ENCODE results near the gene PIGW. TPM values are rescaled to one million over a fixed set of nuclear protein-coding genes. Genes with fewer than 3 reads are reported as not detected.

PIGW gene
- total RNA-seq, 1 experiment from 2014 or later, result 11.8 TPM

DNA sequence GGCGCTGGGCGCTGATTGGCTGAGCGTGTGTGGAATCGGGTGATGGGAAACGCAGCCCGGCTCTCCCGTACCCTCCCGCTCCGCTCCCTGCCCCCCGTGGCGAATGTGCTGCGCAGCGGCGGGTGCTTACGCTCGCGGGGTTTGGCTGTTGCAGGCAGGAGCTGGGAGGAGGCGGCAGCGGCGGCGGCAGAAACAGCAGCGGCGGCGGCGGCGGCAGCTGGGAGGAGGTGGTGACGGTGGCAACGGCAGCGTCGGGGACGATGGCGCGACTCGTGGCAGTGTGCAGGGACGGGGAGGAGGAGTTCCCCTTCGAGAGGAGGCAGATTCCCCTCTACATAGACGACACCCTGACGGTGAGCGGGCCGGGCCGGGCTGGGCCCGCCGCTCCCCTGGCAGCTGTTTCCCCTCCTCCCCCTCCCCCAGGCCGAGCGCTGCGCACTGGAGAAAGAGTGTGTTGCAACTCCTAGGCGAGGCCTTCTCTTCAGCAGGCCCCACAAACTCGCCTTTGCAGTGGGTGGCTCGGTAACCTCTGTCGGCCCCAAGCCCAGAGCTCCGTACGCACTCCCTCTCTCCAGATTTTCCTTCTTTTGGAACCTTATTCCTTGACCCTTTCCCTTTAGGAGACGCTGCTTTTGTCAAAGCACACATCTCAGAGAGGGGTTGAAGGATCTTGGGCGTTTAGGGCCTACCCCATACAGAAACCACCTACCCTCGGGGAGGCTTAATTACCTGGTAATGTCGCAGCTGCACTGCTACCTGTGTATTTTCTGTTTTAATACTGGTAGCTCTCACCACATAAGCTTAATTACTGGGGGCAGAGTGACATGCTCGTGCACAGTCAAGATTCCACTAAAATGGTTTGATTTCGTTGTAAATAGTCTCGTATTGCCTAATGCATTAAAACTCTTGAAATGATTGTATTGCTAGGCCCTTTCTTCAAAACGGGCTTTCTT lies 11.0 kb downstream of the PIGW start:
- peak; percentile 96 for DNase-seq (ENCODE audit: low spot score)

DNA sequence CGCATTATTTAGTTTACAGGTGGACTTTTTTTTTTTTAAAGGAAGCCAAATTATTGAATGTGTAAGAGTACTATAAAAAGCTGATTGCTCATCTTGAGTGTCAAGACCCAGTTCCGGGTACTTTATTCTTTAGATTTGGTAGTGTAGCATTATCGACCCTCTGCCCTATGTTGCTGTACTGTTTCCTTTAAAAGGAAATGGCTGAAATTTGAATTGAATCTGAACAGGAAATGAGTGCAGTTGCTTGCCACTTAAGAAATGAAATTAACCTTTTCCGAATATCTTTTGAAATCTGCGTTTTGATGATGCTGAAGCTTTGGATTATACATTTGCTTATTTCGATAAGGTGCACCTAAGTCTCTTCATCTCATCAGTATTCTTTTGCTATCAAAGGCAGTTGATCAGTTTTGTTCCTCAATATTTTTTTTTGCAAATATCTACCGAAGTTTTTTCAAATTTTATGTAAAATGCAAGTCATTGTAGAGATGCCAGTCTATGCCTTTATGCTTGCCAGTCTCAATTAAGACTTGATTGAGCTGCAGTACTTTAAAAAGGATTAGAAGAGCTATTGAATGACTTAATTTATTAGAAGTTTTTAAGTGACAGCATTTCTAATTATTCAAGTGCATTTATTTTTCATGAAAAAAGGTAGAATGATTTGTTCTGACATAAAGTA lies 11.8 kb downstream of the PIGW start:
- DNase-seq (ENCODE audit: low spot score), result no peak

DNA sequence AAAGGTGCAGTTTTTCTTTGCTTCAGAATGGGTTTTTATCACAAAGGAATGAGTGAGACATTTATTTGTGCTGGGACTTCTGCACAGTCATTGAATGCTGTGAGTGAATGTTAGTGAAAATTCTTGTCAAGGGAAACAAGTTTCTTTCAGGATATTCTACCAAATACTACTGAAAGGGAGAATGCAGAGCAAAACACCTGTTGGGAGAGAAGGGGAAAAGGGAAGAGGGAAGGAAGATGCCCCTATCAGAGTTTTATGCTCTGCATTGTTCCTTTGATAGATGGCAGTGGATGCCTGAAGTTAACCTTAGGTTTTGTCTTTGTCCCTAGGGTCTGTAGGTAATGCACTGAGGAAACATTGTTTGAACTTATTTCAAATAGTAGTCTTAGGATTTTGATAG lies 13.0 kb downstream of the PIGW start:
- no peak for DNase-seq (ENCODE audit: low spot score)

DNA sequence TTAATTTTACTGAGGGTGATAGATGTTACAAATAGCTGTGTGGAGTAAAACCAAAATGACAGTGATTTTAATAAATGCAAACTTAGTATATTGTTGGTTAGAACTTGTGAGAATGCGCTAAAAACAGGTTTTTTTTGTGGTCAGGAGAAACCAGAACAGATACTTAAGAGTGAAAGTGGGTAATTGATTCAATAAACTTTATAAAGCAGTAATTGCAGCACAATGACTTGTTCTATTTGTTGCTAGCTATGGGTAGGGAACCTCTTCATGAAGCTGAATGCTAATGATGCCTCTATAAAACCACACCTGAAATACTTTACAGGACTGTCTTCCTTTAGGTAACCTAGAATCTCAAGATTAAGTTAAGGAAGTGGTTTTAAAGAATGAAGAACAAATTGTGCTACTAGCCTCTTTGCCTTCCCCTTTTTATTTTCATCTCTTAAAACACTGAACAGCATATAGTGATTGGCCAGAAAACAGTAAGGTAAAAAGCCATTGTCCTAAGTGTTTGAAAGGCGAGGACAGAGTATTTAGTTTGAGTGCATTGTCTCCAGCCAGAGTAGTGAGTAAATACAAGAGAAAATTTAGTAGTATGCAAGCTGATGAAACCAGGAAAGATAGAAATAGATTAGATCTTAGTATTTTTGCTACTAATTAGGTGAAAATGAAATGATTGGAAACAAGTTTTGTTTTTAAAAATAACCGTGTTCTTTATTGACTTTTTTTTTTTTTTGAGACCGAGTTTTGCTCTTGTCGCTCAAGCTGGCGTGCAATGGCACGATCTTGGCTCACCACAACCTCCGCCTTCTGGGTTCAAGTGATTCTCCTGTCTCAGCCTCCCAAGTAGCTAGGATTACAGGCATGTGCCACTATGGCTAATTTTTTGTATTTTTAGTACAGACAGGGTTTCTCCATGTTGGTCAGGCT lies 16.0 kb downstream of the PIGW start:
- DNase-seq (ENCODE audit: low spot score), result no peak

DNA sequence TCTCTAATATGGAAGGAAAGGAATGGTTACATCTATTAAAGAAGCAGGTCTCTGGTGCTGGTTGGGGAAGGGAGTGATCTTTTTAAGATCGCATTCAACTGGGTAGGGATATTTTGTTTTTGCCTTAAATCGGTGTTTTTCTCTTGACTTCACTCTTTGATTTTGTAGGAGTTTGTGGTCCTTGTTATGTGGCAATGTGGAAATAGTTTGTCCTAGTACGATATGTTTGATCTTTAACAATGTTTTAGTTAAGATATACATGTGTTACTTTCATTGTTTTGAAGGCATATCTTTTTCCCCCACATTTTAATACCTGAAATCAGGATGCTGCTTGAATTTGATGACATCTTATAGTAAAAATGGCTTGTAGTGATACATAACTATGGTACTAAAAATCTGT lies 18.7 kb downstream of the PIGW start:
- no peak for DNase-seq (ENCODE audit: low spot score)

DNA sequence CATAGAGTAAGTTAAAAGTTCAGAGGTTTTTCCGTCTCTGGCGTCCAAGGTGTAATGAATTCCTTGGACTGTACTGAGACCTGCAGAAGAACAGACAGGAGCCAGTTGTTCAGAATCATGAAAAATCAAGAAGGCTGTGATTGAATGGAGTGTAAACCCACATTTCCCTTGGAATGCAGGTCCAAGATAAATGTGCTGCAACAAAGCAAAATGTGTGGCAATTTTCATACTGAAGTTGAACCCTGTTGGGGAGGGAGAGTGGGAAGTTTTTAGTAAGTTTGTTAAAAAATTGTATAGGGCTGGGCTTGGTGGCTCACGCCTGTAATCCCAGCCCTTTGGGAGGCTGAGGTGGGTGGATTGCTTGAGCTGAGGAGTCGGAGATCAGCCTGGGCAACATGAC lies 31.3 kb downstream of the PIGW start:
- DNase-seq (ENCODE audit: low spot score), result no peak

DNA sequence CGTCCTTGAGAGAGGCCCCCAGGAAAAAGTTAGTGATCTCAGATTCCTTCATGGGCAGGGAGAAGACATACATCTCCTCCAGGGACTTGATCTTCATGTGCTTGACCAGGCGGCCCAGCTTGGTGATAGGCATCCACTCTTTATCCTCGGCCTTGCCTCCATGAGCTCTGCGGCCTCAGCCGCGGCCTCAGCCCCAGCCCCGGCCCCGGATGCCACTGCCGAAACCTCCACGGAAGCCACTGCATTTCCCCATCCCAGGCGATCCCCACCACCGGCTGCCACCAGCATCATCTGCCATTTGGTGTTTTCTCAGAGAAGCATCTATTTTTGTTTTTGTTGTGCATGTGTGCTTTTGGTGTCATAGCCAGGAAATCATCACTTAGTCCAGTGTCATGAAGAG lies 40.2 kb downstream of the PIGW start:
- DNase-seq (ENCODE audit: low spot score), result no peak

DNA sequence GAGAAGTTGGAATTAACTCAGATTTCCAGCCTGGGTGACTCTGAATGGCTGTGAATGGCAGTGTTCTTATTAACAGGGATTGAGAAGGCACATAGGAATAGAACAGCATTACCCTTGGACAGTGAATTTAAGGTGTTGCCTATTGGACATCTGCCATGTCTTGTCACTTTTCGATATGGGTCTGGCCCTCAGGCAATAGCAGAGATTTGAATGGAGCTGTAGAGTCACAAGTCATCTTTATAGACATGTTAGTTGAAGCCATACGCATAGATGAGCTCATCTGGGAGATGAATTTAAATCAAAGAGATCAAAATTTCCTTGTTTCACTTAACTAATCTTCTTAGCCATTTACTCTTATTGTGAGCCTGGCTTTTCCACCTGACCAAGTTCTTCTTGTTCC lies 42.0 kb downstream of the PIGW start:
- DNase-seq (ENCODE audit: low spot score), result no peak

DNA sequence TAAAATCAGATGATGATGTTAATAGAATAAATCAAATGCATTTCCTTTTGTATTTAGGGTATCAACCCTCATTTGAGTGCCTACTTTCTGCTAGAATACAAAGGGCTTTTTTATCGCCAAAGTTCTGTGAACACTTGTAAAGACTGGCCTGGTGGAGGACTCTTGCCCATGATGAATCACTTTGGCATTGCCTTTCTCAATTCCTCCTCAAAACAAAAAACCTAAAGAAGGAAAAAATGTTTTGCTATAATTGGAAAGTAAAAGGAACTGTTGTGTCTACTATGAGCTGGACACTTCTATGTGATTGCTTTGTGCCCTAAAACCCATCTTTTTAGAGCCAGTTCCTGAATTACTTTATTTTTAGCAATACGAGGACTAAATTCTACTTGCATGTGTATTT lies 43.9 kb downstream of the PIGW start:
- DNase-seq (ENCODE audit: low spot score), result no peak

DNA sequence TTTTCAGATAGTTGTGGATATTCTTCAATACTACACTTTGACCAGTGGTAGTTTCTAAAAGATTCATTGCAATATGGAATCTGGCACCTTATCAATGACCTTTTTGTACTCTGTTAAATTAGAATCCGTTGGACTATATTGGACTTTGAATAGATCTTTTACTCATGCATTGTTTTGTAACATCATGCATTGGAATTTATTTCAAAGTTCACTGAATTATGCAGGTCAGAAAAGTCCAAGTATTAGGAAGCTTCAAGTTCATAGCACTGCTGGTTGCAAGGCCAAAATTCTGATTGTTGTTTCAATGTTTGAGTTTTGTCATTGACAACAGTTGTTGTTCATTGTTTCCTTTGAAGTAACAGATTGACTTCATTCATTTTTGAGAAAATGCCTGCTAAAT lies 49.0 kb downstream of the PIGW start:
- no peak for DNase-seq (ENCODE audit: low spot score)

DNA sequence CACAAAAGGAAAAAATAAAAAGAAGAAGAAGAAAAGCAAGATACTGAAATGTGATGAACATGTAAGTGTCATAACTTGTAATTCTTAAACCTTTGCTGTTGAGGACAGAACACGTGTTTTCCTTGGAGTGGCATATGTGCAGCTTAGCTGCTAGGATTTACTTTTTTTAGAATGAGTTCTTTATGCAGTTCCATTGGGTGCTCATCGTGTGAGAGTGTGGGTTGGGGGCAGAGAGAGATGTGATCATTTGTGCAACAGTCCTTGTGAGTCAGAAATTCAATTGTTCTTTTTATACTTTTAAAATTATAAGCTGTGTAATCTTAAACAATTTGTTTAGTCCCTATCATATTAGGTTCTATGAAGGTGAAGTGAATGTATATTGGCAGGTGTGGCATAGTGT lies 51.4 kb downstream of the PIGW start:
- no peak for DNase-seq (ENCODE audit: low spot score)

Other genes with a start within 250 kb of the PIGW start
- gene TBC1D3G, start 211.1 kb upstream of the PIGW start, total RNA-seq (2014; rRNA removed; shearing (Covaris generic)), result not detected in 2 replicates
- not detected in 2 replicates for gene TBC1D3H, start 146.6 kb upstream of the PIGW start, total RNA-seq (2014; rRNA removed; shearing (Covaris generic))
- 44.9 and 62.0 TPM in 2 replicates for gene ZNHIT3, start 48.3 kb upstream of the PIGW start, total RNA-seq (2014; rRNA removed; shearing (Covaris generic))
- gene MYO19, start 119 bp upstream of the PIGW start, total RNA-seq (2014; rRNA removed; shearing (Covaris generic)), result 36.0 and 42.7 TPM in 2 replicates
- 32.5 and 38.2 TPM in 2 replicates for gene GGNBP2, start 9.9 kb downstream of the PIGW start, total RNA-seq (2014; rRNA removed; shearing (Covaris generic))
- 11.7 and 23.0 TPM in 2 replicates for gene DHRS11, start 56.9 kb downstream of the PIGW start, total RNA-seq (2014; rRNA removed; shearing (Covaris generic))
- 3.4 and 8.9 TPM in 2 replicates for gene MRM1, start 66.6 kb downstream of the PIGW start, total RNA-seq (2014; rRNA removed; shearing (Covaris generic))